ENCODE results near the gene S100A10.
A peak's percentile ranks its signal among the peaks of the same experiment; 100 is the strongest.

Gene S100A10, protein sequence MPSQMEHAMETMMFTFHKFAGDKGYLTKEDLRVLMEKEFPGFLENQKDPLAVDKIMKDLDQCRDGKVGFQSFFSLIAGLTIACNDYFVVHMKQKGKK

DNA sequence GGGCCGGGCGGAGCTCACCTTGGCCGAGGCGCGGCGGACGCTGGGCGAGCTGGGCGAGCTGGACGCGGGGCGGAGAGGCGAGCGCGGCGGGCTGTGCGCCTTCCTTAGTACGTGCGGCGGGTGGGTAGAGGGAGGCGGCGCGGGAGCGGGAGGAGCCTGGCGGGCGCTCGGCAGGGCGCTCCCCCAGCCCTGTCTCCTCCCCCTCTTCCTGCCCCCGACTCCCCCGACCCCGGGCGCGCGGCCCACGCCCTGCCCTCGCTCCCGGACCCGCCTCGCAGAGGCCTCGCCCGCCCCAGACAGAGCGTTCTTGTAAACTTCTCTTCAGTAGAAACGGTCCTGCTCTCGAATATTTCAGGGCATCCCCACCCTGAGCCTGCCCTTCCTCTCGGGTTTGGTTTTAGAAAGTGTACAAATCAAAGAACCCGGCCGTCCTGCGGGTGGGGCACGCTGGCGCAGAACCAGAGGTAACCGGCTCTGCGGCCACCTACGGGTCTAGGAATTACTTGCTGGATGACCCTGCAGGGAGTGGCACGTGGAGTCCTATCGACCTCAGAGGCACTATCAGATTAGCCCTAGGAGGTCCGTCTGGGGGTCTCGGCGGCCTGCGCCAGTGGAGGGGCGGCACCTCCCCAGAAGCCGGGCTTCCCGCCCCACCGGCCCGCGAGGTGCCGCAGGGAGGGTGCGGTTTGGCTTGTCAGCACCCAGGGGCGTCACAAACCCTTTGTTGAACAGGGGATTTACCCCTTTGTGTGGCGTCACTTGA lies at the start of gene S100A10:
Gene S100A10, minus strand, starts transcription at position 126 of the 763 bp plus-strand sequence. CDS start 7,629 bp downstream, outside the sequence.
- no peak for DNase-seq

DNA sequence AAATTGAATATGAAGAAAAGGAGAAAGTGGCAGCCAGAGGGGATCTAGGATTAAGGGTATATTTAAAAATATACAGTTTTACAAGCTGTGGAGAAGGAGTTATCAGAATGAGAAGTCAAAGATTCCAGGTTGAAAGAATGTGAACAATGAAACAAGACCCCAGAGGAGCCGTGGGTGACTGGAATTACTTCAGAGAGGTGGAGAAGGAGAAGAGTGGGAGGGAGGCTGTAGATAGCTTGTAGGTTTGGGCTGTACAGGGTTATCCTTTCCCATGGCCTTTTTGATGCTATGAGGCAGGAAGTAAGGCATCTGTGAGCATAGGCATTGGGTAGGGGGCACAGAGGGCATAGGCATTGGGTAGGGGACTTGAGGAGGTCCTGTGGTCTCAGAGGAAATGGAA lies 48.4 kb upstream of the S100A10 start:
- no peak for DNase-seq

DNA sequence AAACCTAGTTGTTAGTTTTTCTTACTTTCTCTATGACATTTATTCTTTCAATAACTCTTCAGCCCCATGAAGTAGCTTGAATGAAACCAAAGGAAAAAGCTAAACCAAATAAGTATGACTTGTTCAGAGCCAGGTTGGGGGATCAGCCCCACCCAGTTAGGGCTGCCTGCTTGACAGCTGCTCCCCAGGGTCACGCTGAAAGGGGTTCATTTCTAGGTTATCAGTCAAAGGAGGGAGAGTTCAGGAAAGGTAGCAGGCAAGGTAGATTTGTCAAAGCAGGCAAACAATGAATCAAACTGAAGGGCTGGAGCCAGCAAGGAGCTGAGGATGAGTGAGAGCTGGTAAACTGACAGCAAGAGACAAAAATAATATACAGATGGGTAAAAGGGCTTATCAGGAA lies 46.2 kb upstream of the S100A10 start:
- DNase-seq: no peak

DNA sequence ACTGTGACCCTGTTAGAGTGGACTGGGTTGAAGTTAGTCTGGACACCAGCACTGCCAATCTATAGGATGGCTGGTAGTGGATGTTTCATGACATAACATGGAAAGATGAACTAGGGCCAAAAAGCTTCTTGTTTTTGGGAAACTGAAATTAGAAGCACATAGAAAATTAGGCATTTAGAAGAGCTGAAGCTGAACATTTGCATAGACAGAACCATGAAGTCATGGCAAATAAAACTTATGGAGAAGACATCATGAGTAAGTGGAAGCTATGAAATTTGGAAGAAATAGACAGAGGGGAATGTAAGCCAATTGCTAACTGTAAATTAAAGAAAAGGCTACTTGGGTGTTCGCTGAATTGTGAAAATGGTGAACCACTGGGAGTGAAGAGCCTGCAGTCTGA lies 45.8 kb upstream of the S100A10 start:
- DNase-seq: no peak

DNA sequence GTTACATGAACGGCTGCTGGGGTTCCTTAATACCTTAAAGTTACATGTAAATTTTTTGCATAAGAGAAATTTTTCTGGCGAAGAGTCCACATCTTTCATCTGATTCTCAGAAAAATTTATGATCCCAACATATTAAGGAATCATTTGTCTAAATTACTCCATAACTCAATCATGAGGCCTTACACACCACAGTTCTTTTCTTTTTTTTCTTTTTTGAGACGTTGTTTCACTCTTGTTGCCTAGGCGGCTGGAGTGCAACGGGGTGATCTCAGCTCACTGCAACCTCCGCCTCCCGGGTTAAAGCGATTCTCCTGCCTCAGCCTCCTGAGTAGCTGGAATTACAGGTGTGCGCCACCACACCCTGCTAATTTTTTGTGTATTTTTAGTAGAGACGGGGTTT lies 45.2 kb upstream of the S100A10 start:
- DNase-seq: no peak

DNA sequence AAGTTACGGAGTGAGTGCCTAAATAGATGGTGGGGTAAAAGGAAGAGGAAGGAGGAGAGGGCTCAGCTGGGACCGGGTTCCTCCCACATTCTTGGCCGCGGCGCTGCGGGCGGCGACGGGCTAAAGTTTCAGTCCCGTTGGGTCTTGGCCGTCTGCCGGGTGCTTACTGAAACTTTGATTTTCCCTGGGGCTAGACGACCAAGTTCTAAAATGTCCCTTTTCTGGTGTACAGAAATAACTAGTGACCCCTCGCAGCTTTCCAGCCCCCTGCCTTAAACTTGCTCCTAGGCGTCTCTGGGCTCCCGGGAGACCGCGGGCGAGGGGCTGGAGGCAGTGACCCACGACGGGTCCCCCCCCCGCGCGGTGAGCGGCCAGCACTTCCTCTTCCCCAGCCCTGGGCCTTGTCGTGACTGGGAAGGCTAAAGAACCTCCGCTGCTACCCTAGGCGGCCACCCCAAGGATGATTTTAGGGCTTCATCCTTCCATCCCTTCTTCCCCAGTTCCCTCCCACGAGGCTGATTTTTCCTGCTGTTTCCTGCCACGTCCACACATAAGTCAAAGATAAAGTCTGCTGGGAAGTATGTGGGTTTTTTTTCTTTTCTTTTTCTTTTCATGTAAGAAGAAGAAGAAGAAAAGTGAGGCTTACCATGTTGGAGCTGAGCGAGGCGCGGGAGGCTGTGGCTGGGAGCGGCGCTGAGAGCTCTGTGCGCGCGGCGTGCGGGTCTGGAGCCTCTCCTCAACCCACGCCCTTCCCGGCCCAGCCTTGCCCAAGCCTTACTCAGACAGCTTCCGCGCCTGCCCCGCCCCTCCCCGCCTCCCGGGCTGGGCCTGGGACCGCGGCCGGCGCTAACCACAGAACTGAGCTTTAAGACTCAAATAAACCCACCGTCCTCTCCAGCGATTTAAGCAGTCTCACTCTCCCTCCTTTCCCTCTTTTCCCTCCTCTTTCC lies 42.9 kb upstream of the S100A10 start, which contains the start of gene S100A11:
Gene S100A11, minus strand, starts transcription at position 738 of the 950 bp plus-strand sequence. Its CDS starts 89 bp downstream, at position 649.
- DNase-seq: peak; percentile 52 to 56

DNA sequence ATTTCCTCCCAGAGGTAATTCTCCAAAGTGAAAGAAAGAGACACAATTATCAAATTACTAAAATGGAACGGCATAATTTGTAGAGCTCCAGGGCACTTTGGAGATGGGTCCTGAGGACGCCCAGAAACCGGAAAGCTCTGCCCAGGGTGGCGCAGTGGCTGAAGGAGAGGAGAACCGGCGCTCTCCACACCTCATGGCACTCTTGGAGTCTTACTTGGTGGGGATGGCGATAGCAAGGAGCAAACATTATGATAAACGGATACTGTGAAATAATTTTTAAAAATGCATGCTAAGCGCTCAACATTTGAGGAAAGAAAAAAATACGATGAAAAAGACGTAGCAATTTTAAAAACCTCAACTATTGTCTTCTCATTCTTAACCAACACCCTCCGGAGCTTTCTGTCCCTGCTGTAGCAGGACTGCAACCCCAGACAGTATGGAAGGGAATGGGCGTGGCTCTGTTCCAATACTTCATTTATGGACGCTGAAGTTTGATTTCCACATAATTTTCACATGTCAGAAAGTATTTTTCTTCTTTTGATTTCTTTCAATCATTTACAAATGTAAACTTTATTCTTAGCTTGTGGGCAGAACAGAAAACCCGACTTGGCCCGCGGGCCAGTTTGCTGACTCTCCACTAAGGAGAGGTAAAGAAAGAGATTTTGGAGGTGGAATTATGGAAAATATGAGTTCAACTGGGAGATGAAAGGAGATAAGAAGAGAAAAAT lies 42.0 kb upstream of the S100A10 start:
- DNase-seq: peak in 1 of 2 experiments; percentile 53

DNA sequence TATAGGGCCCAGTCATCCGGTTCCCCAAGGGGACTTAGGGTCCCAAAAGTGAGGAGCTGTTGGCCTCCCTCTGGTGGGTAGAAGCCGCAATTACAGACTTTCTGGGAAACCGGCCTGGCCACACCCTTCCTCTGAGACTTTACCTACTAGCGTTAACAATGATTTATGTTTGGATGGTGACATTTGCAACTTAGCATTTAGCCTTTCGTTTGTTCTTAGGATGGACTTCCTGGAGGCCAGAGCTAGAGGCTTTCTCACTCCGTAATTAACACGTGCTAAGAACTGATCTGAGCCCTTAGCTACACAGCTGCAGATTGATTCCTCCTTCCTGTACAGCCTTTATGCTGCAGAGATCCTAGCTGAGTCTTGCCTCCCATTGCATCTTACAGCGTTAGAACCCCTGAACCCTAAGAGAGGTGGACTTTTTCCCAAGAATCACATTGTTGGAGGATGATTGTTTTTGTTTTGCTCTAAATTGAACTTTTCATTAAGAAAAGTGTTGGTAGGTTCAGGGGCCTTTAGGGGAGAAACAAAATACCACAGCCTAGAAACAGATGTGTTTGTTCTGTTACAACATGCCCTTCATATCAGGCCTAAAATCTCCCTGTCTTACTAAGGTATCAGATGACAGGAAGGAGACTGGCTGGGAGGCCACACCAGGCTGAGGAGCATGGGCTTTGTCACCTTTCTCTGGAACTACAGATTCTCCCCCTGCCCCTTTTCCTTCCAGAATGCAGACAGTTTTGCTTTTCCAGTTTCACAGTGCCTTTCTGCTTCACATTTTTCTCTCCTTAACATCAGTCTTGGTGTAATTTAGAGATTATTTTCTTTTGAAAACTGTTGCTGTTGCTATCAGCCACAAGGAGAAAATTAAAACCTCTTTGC lies 41.2 kb upstream of the S100A10 start:
- DNase-seq: peak; percentile 20 to 95

DNA sequence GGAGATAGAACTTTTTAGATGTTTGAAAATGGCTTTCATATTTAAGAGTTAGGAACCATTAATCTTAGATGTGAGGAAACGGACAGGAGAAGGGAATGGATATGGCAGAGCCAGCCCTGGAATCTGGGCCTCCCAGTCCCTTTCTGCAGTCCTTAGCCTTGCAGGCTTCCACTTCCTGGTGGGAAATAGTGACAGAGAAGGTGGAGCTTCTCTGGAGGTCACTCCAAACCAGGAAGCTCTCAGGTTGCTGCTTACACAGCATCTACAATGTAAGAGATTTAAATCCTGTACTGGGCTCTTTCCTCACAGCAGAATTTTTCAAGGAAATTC lies 40.6 kb upstream of the S100A10 start:
- DNase-seq: no peak

DNA sequence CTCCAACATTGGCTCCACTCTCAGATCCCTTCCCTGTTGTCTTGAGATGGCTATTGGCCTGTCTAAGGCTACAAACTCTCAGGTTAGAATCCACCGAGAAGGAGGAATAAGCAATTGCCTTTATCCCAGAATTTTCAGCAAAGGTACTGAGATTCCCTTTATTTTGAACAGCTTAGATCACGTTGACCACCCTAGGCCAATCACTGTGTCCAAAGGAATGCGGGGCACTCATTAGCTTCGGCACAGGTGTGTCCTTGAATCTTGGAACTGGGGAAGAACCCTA lies 36.2 kb upstream of the S100A10 start:
- no peak for DNase-seq

DNA sequence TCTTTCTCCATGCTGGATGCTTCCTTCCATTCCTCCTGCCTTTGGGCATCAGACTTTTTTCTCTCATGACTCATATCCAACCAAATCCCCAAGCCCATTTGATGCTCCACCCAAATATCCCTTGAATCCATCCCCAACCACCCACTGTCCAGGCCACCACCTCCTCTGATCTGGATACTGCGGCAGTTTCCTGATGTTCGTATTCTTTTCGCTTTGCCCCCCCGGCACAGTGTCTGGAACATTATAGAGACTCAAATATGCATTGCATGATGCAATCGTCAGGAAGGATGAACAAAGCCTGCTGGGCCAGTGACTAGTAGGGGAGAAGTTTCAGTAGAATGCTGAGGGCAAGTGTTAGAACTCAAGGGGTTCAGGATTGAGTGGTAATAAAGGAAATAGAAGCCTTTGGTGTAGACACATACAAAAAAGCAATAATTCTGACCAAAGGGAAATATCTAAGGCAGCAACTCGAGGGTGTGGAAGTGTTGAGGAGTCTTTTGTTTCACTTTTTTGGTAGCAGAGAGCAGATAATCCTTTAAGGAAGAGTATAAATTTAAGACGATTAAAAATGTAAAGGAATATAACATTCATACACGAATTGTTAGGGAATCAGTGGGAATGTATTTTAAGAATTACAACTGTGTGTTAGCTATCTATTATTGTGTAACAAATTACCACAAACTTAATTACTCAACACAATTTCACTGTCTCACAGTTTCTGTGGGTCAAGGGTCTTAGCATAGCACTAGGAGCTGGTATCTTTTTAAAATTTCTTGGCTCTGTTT lies 35.7 kb upstream of the S100A10 start:
- no peak for DNase-seq

DNA sequence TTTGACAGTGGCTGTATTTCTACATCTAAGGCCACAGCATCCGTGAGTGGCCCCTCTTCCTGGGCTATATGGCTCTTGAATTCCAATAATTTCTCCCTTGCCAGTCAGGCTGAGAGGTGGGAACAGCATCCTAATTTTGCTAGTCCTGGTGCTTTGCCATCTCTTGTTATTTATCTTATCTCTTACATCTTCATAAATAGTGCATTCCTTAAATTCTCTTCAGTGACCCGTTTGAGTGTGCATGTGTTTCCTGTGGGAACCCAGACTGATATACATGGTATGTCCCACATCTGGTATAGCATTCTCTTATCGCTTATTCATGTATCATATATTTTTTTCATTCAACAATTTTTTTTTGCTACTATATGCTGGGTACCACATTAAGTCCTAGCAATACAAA lies 33.2 kb upstream of the S100A10 start:
- DNase-seq: no peak

DNA sequence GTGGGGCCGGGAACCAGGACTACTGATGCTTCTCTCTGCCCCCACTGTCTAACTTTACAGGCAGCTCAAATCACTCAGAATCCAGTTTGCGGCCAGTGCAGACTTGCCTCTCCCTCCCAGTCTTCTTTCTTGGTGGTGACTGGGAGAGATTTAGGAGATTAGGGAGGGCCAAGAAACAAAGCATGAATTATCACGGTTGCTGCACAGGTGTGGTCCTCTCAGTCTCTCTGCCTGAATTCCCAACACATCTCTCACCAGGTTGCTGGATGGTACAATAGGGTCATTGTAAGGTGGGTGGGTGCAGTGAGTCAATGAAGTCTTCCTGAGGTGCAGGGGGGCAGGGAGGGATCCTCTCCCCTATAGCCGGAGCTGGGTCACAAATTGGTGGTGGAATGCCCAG lies 30.6 kb upstream of the S100A10 start:
- no peak for DNase-seq

DNA sequence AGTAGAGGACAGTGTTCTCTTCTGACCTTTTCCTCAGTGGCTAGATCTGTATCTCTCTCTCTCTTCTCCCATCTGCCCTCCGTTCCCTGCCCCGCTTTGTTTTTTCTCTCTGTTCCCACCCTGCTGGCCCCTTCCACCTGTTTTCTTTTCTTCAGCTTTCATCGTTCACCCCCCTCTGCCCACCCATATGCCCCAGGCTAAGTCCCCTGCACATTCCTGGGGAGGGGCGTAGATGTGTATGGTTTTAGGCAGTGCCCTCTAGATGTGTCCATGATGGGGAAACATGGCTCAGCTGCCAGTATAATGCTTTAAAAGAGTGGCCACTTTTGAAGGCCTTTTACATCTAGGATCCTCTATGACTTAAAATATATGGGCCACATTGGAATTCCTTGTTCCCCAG lies 29.6 kb upstream of the S100A10 start:
- no peak for DNase-seq

DNA sequence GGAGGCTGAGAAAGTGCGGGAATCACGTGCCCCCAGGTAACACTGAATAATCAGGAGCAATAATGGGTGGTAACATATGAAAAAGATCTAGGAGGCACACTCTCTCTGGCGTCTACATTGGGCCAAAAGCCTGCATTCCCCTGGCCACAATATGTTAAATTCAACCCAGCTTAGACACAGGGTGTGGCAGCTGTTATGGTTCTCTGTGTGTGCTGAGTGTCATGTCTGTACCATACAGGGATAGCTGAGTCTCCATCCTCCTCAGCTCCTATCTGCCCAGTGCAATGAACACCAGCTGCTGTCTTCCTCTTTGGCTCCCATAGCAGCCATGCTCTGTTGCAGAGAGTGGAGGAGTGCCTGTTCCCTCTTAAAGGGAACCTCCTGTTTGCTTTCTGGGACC lies 28.8 kb upstream of the S100A10 start:
- no peak for DNase-seq

DNA sequence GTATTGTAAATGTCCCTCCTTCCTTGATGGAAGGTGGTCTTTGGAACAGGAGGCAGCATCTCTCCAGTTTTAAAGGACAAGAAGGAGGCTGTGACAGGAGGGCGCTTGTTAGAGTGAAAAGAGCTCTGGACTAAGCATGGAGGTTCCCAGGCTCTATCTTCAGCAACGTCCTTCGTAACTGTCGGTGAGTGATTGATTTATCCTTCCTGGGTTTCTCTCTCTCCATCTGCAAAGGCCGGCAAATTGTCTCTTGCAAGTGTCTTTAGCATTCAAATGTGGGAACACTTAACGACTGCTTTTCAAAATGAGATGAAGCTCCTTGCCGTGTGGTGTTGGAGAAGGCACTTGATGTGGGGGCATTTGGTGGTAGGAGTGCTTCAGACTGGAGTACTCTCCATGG lies 27.9 kb upstream of the S100A10 start:
- DNase-seq: no peak

DNA sequence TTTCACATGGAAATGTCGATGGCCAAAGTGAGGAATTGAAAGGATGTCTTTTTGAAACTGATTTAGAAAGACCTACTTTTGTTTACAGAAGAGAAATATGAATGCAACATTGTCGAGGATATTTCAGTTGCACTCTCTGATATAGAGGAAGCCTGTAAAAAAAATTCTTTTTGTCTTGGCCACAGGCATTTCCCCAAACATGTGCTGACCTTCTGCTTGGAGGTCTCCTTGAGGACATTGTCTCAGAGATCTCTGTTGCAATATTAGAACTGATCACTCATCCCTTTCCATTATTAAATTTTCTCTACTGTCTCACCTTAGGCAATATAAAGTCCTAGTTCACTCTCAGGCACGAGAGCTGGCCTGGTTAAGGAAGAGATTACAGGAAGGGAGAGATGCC lies 27.2 kb upstream of the S100A10 start:
- no peak for DNase-seq

DNA sequence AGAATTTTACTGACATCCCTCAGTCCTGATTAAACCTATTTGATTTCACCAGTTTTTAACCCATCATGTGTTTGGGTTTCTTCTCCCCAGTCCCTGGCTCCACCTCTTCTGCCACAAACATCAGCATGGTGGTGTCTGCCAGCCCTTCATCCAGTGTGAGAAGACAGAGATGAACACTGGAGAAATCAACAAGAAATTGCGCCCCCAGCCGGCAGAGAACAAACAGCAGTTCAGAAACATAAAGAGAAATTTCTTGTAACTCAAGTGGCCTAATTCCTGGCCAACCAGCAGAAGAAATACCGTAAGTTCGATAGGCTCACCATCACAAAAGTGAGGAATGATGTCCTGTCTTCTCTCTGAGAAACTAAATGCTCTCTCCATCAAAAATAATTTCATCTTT lies 24.9 kb upstream of the S100A10 start:
- no peak for DNase-seq

DNA sequence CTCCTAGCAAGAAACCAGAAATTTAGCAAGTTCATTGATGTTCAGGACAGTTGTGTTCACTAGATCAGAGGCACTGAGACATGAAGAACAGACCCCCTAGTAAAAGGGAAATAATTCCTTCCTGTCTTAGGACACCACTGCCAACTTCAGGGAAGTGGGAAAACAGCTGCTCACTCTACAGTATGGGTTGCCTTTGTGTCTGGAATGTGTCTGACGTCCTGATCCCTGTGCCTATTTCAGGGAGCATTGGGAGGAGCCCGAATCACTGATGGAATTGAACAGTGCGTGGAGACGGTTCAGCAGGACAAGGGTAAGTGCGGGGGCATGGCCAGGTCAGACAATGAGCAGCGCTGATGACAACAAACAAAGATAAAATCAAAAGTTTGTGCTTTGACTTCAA lies 22.1 kb upstream of the S100A10 start:
- no peak for DNase-seq

DNA sequence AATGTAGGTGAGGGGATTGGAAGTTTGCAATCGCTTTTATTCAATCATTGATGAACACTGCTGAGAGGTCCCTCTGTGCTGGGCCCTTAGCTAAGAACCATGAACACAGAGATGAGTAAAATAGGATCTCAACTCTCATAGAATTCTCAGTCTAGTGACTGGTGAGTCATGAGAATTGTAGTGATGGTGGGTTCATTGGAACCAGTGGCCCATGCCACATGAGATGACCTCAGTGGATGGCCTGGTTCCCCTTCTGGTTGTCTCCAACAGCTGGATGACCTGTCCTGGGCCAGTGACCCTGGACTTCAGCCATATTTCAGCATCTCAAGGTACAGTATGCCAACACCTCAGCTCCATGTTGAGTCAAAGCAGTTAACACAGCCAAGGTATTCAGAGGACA lies 21.3 kb upstream of the S100A10 start:
- no peak for DNase-seq

DNA sequence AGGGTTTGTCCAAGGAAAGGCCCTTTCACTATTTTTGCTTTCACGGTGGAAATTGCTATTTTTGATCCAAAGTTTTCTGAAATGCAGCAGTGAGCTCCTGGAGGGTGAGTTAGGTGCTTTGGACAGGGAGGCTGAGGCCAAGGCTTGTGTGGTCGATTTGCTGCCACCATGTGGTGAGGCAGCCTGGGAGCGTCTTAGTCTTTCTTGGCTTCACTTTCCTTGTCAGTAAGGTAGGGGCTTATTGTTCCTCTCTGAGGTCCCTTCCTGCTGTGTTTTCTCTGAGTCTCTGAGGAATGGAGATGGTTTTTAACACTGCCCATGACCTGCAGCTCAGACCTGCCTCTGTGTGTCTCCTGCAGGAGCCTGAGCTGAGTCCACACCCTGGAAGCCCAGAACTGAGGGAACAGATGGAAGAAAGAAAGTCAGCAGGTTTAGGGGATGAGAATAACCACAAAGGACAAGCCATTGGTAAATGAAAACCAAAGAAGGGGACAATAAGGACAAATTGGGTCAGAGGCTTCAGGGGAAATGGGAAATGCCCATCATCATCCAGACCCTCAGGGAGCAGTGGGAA lies 20.1 kb upstream of the S100A10 start:
- no peak for DNase-seq
